Pancreas (tissue), 10 donors: ENCODE results near the gene PAK1. TPM values are rescaled to one million over a fixed set of nuclear protein-coding genes. Genes with fewer than 3 reads are reported as not detected.

ENCODE experiments used
- ATAC-seq, 4 donors: fragments of 200-7000 bp; cut with Tn5 transposase; one replicate each; pipeline versions ENCODE4 v1.8.0 to v1.9.1; 2020; ENCODE audit warnings: mild to moderate bottlenecking in 4 of 4, moderate library complexity in 4 of 4
- DNase-seq, 6 donors: peaks; one replicate each; pipeline ENCODE4 v3.0.0-alpha.2; 2020
- FAIRE-seq: peaks from 2 replicates; lab custom pipeline; 2012; peaks lifted over from hg19 to GRCh38; lab: Jason Lieb, UNC
- H3K27ac ChIP-seq, 4 donors: fragments of 200-600 bp; sonication (generic); 1 replicate in 3 of 4; 2 replicates in 1 of 4; pipeline versions ENCODE4 v1.5.0 to v1.8.0; 2020
- H3K27me3 ChIP-seq, 4 donors: fragments of 200-600 bp; one replicate each; pipeline ENCODE4 v1.8.0; 2021
- H3K36me3 ChIP-seq, 3 donors: fragments of 200-600 bp; sonication (generic) in 1 of 3; one replicate each; pipeline versions ENCODE4 v1.5.0 to v1.8.0; 2020 to 2021
- H3K4me1 ChIP-seq, 3 donors: fragments of 200-600 bp; one replicate each; pipeline ENCODE4 v1.8.0; 2021
- H3K4me3 ChIP-seq, 4 donors: fragments of 200-600 bp; sonication (generic) in 2 of 4; one replicate each; pipeline versions ENCODE4 v1.5.0 to v1.8.0; 2020 to 2021
- H3K9me3 ChIP-seq, 4 donors: fragments of 200-600 bp; one replicate each; pipeline ENCODE4 v1.8.0; 2021
- CTCF ChIP-seq, 4 donors: fragments of 200-600 bp; sonication (generic) in 3 of 4; IDR thresholded peaks; one replicate each; pipeline versions ENCODE4 v1.5.0 to v1.8.0; 2021; ENCODE audit warnings: antibody characterized with exemption in 4 of 4
- WGBS, 2 donors: extraction: QIAGEN DNeasy Blood & Tissue Kit; methylation state at CpG; one replicate each; pipeline ENCODE4 v1.1.7; 2013; 5-methylcytosine and 5-hydroxymethylcytosine counted together
- intact Hi-C, 3 donors: fragments of 100-400 bp; cut with DNase I; formaldehyde crosslinking; loops; one replicate each; pipeline versions ENCODE4 v1.11.1 to v1.14.2; 2022
- polyA plus RNA-seq, 2 donors: library from polyadenylated mRNA; stranded (reverse); fragments of 200-250 nt; gene quantifications; one replicate each; pipeline ENCODE4 v1.2.3, GENCODE V29; 2013
- total RNA-seq, 6 donors: library from RNA; stranded (reverse); fragmentation: NEBNext Ultra II Directional in 4 of 6; extraction: Animal tissue kit (Norgen Biotek cat#: 25700) in 4 of 6; gene quantifications; one replicate each; pipeline versions ENCODE4 v1.2.1 to v1.2.4, GENCODE V29; 2021 to 2023
- donor health status: healthy with polysubstance abuse.
- donor health status: DM: no; HTN: no; CAD: no; lungs with moderate emphysema.
- donor health status: DM: no; HTN: no; CAD: no.
- donor health status: control.
- donor health status: control.
- donor health status: Bipolar disorder and iron deficiency.
- donor health status: DM: yes; HTN: yes; CAD: no.
- donor health status: DM: no; HTN: no; CAD: no.
- donor health status: DM: no; HTN: no; CAD: no.
- donor health status: DM: yes; HTN: yes; CAD: no.

The PAK1 gene
- total RNA-seq (10 to 100 TPM; 18.0 to 40.0 (median 22.3) TPM), polyA plus RNA-seq (10 to 100 TPM in 1 of 2 donors, 1 to 10 TPM in 1; 9.0 to 15.1 TPM)

- FAIRE-seq (no peak), ATAC-seq (peak; percentile 81 to 88 (median 85)), DNase-seq (peak; percentile 93 to 99 (median 95))
- intact Hi-C loops: no loop called here
- WGBS, 2 donors: 0 to 1% methylated on average over 47 to 72 of the region's 72 CpGs
- no peaks in the 10 kb centered on the region for H3K27me3 ChIP-seq
- H3K9me3 ChIP-seq: no peaks in the 10 kb centered on the region
- H3K4me3 ChIP-seq: peak within 1 kb of the TSS; percentile 69 to 88 (median 78)
- H3K36me3 ChIP-seq: no peaks in the 10 kb centered on the region
- H3K4me1 ChIP-seq: peaks cover 12 to 32% (median 27%) of the 10 kb centered on the region in 3 donors
- TF ChIP-seq CTCF (IDR thresholded peaks at IDR 0.05): no peak
- H3K27ac ChIP-seq: peak within 1 kb of the TSS; percentile 68 to 91 (median 81)
Observed at GRCh38 chr11:77473801-77474683, at the start of gene PAK1. PAK1 (minus strand) TSS chr11:77474094; CDS start chr11:77392520, 81,574 bp downstream.

- Histone ChIP-seq H3K36me3 (no peaks in the 10 kb centered on the region), H3K9me3 (no peaks in the 10 kb centered on the region), H3K27ac (no peak overlapping the region), H3K27me3 (no peaks in the 10 kb centered on the region), H3K4me1 (no peaks in the 10 kb centered on the region), H3K4me3 (no peak overlapping the region)
- DNase-seq (no peak), FAIRE-seq (no peak), ATAC-seq (no peak)
- intact Hi-C loops: no loop called here
- TF ChIP-seq CTCF (IDR thresholded peaks at IDR 0.05): no peak
Observed at GRCh38 chr11:77522215-77522614, 48.3 kb upstream of the PAK1 start.

- ATAC-seq: no peak
- intact Hi-C loops: no loop called here
- no peaks in the 10 kb centered on the region for H3K36me3 ChIP-seq
- FAIRE-seq: no peak
- DNase-seq: no peak
- no peak overlapping the region for H3K27ac ChIP-seq
- H3K4me3 ChIP-seq: no peak overlapping the region
- no peaks in the 10 kb centered on the region for H3K4me1 ChIP-seq
- H3K27me3 ChIP-seq: no peaks in the 10 kb centered on the region
- no peaks in the 10 kb centered on the region for H3K9me3 ChIP-seq
- WGBS, 2 donors: 66 to 84% methylated on average over 3 of the region's 3 CpGs
- no peak for TF ChIP-seq CTCF (IDR thresholded peaks at IDR 0.05)
Observed at GRCh38 chr11:77519847-77520246, 46.0 kb upstream of the PAK1 start.

- intact Hi-C loops: no loop called here
- Histone ChIP-seq H3K4me1 (no peaks in the 10 kb centered on the region), H3K27ac (no peak overlapping the region), H3K27me3 (no peaks in the 10 kb centered on the region), H3K4me3 (no peak overlapping the region), H3K9me3 (no peaks in the 10 kb centered on the region), H3K36me3 (no peaks in the 10 kb centered on the region)
- no peak for FAIRE-seq
- no peak for DNase-seq
- ATAC-seq: no peak
- 72 to 75% methylated on average over 2 of the region's 2 CpGs for WGBS, 2 donors
- TF ChIP-seq CTCF (IDR thresholded peaks at IDR 0.05): no peak
Observed at GRCh38 chr11:77518471-77518870, 44.6 kb upstream of the PAK1 start.

GRCh38 chr11:77517753-77518152 lies 43.9 kb upstream of the PAK1 start:
- ATAC-seq (no peak), FAIRE-seq (no peak), DNase-seq (no peak)
- Histone ChIP-seq H3K27me3 (no peaks in the 10 kb centered on the region), H3K27ac (no peak overlapping the region), H3K36me3 (no peaks in the 10 kb centered on the region), H3K9me3 (no peaks in the 10 kb centered on the region), H3K4me3 (no peak overlapping the region), H3K4me1 (no peaks in the 10 kb centered on the region)
- WGBS, 2 donors: 88 to 93% methylated on average over 3 of the region's 3 CpGs
- intact Hi-C loops: no loop called here
- no peak for TF ChIP-seq CTCF (IDR thresholded peaks at IDR 0.05)
